Measurements from ENCODE around the gene HGFAC. TPM values are rescaled to one million over a fixed set of nuclear protein-coding genes. Genes with fewer than 3 reads are reported as not detected.

HGFAC gene
- polyA plus RNA-seq, 12 donors: 0.46 to 1.4 (median 1.1) TPM; not detected in 2

DNA sequence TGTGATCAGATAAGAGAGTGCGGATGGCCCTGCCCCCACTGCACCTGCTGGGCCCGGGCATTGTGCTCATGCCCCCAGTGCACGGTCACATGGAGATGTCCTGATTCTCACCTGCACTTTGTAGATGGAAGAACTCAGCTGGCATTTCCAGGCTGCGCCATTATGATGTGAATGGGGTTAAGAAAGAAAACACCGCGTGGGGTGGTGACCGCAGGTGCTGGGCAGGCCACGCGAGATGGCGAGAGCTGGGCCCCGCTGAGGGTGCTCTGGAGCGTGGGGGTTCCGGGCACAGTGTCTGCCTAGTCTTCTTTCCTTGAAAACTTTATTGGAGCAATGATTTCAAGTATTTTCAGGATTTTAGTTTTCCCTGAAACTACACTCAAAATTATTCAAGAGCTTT, 17.8 kb upstream of the HGFAC start:
- DNase-seq: no peak

DNA sequence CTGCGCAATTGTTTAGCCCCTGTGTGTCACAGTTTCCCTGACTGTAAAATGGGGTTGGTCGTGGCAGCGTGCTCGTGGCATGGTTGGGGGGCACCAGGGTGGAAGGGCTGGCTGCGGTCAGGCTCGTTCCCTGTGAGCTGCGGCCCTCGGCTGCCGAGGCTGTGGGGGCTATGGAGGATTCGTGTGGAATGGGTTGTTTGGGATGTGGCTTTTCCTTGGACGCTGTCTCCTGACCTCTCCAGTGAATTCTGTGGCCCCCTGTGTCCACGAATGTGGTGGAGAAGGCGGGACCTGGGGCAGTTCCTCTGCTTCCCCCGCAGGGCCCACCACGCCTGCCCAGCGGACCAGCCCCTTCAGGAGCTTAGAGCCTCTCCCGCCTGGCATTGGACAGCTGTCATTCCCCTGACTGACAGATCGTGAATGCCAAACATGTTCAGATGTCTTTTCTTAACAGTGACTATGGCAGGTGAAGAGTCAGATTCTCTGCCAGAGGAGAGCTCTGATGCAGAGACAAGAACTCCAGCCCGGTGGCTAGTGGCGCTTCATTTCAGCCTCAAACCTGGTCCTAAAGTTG, 17.2 kb upstream of the HGFAC start:
- no peak for DNase-seq

DNA sequence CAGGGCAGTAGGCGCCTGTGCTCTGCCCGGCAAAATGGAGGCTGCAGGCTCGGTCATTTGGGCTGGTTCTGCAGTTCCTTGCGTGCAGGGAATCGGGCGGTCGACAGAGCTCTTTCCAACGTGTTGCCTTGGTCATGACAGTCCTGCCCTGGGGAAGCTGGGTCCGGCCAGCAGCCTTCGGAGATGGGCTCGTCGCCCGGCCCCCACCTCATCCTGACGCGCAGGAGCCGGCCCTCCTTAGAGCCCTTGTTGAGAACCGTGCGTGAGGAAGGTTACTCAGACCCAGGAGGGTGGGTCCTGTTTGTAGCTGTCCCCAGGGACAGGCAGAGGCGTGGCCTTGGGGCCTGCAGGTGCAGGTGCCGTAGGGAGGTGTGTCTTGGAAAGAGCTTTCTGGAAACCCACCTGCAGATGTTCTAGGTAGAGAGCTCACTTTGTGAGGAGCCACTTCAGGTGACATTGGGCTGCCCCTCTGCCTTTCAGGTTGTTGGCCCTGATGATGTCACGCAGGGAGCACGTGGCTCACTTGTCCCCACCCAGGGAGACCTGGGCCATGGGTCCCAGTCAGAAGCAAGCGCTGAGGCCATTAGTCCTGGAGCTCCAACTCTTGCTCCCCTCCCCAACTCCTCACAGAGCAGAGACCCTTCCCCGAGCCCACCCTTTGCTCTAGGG, 15.2 kb upstream of the HGFAC start:
- DNase-seq: no peak

DNA sequence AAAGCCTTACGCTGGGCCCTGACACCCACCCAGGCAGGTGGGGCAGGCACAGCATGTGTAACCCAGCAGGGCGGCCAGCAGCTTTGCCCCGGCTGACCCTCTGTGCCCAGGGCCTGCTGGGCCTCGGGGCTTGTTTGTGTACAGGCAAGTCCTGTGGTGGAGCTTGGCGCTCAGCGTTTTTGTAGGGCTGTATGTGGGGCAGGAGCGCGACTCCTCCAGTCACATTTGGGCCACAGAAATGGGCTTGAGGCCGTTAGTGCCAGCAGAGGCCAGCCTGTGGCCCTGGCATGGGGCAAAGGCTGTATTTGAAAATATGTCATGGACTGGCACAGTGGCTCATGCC, 14.7 kb upstream of the HGFAC start:
- DNase-seq: no peak

DNA sequence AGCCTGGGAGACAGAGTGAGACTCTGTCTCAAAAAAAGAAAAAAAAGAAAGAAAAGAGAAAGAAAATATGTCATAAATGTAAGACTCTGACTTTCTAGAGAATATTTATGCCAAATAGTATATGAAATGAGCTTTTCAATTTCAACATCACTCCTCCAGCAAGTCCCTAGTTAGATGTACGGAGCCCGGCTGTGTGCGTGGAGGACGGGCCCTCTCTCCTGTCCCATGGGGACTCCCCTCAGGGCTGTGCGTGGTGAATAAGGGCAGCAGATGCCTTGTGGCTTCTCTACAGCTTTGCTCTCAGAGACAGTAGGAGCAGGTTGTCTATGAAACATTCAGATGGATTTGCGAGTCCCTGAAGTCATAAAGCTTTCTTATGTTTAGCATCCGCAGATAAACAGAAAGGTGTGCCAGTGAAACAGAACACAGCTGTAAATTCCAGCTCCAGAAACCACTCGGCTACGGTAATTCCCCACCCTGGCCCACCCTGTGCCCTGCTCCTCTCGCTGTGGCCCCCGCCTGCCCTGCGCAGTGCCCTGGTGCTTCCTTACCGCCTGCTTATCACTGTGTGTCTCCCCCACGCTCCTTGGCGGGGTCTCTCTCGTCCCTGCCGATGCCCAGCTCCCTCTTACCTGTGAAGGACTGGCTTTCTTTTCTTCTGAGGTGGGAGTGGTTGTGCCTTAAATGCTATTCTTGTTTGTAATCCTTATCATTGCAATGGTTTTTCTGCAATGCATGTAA, 13.9 kb upstream of the HGFAC start:
- DNase-seq: no peak

DNA sequence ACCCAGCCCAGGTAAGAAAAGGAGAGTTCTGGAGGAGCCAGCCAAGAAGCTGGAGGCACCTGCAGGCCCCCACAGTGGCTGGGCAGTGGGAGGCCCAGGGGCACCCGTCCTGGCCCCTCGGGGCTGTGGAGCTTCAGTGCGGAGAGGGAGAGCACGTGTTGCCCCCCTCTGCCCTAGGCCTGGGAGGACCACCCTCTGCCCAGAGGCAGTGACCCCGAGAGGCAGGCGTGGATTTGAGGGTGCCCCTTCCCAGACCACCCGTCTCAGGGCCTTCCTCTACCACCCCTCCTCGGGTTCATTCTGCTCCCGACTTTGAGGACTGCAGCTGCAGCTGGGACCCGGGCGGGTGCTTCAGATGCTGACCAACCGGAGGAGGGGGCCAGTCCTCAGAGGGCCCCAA, 12.1 kb upstream of the HGFAC start:
- DNase-seq: no peak

DNA sequence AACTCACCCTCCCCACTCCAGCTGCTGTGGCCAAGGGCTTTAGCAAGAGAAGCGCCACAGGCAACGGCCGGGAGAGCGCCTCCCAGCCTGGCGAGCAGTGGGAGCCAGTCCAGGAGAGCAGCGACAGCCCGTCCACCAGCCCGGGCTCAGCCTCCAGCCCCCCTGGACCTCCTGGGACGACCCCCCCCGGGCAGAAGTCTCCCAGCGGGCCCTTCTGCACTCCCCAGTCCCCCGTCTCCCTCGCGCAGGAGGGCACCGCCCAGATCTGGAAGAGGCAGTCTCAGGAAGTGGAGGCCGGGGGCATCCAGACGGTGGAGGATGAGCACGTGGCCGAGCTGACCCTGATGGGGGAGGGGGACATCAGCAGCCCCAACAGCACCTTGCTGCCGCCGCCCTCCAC, 11.2 kb upstream of the HGFAC start:
- DNase-seq: no peak

DNA sequence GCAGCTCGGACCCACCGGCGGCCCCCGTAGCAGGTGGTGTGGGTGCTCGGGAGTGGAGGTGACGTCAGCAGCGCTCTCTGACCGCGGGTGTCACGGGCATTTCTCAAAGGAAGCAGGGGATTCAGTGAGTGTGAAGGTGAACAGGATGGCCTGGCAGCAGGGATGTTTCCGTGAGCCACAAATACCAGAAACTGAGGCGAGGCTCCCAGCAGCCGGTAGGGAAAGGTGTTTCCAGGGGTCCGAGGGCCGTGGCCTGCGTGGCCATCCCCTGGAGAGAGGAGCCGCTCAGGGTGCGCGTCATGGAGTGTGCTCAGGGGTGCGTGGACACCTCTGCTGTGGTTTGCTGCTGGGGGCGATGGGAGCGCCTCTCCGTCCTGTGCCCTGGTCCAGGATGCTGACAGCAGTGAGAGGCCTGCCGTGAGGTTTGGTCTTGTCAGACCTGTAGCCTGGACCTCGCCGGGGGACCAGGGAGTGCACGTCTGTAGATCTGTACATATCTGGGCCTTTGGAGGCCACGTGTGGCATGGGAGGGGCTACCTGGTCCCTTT, 10.2 kb upstream of the HGFAC start:
- DNase-seq: no peak

DNA sequence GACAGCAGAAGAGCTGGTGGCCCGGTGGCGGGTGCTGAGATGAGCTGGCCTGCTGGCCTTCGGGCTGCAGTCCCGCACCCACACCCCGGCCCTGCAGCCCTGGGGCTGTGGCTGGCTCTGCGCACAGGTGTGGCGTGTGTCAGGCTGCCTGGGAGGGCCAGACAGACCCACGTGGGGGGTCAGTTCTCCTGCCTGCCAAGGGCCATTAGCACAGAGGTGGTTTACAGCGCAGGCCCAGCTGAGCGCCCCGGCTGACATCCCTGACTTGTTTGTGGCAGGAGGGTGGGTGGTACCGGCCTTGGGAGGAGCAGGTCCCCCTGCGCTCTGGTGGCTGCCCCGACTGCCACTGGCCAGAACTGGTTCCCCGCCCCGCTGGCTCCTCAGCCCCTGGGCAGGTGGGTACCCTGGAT, 9.4 kb upstream of the HGFAC start:
- no peak for DNase-seq

DNA sequence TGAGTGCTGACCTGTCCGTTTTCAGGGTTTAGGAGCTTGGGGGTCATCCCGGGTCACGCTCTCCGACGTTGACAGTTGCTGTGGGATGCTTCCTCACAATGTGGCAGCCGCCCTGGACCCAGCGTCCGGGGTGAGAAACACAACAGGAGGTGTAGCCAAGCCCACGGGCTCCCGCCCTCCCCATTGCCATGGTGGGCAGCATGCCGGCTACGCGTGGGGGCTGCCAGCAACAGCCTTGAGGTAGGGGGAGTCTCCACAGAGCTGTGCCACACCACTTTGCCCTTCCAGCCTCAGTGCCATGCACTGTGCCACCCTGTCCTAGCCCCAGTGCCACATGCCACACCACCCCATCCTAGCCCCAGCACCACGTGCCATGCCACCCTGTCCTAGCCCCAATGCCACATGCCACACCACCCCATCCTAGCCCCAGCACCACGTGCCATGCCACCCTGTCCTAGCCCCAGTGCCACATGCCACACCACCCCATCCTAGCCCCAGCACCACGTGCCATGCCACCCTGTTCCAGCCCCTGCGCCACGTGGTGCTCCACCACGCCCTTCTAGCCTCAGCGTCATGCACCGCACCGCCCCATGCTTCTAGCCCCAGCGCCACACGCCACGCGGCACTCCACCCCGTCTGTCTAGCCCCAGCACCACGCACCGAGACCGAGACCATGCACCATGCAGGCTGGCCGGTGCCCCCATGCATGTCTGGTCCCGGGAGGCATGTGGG, 8.5 kb upstream of the HGFAC start:
- DNase-seq: no peak

DNA sequence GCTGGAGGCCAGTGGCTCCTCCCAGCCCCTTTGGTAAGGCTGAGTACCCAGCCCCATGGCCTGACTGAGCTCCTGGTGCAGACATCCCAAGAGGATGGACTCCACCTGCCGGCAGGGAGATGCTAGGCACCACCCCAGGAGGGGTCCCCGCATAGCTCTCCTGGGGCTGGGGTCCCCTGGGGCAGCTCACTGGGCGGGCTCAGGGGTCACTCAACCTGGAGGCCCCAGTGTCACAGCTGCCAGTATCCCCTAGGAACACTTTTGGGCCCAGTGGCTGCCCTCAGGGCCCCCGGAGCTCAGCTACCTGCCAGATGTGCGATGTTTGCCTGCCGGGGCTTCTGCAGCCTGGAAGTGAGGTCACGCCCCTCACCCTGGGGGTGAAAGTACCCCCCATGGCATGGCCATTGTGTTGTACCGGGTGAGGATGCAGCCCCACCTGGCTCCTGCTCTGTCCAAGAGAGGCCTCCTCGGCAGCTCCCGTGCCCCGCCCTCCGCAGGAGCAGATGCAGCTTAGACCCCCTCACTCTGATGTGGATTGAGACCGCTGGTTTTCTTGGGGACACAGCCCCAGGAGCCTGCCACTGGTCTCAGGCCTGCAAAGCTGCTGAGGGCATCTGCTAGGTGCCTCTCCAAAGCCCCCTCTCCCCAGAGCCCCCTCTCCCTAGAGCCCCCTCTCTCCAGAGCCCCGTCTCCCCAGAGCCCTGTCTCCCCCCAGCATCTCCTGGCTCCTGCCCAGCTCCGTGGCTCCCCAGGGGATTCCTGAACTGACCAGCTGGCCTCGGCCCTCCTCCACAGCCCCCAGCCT, 6.7 kb upstream of the HGFAC start:
- DNase-seq: no peak

DNA sequence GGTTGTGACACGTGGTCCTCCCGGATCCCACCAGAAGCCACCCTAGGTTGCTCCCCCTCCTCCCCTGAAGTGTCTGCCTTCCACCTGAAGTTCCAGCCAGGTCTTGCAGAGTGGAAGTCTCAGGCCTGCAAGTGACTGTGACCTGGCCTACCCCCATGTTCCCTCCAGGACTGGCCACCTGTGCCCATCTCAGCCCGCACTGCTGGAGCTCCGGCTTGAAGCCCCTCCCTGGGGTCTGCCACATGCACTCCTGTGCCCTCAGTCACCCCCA, 6.1 kb upstream of the HGFAC start:
- no peak for DNase-seq

DNA sequence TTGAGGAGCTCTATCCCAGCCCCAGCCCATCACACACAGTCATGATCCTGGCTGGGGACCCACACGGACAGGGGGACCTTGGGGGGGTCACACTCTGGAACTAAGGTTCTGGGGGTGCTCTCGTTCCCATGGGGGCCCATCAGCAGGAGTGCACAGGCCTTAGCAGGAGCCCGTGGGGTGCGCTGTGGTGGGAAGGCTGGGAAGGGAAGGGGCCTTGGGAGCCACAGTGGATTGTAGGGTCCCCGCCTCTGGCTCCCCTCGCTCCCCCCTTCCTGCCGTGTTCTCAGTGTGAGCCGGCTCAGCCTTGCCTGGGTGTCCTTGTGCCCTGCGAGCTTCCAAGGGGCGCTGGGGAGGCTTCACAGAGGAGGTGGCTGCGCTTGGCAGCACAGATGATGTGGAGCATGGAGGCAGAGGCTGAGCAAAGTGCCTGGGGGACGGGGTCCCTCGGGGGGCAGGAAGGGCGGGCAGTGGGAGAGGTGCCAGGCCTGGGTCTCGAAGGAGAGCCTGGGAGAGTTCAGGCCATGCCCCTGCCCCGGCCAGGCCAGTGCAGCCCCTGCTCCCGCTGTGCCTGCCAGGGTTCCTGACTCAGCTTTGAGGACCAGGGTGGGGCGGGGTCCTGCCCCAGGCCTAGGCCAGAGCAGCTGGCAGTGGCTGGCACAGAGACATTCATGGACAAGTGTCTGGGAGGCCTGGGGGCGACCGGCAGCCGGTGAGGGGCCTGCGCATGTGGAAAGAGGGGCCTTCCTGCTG, 5.5 kb upstream of the HGFAC start:
- no peak for DNase-seq

DNA sequence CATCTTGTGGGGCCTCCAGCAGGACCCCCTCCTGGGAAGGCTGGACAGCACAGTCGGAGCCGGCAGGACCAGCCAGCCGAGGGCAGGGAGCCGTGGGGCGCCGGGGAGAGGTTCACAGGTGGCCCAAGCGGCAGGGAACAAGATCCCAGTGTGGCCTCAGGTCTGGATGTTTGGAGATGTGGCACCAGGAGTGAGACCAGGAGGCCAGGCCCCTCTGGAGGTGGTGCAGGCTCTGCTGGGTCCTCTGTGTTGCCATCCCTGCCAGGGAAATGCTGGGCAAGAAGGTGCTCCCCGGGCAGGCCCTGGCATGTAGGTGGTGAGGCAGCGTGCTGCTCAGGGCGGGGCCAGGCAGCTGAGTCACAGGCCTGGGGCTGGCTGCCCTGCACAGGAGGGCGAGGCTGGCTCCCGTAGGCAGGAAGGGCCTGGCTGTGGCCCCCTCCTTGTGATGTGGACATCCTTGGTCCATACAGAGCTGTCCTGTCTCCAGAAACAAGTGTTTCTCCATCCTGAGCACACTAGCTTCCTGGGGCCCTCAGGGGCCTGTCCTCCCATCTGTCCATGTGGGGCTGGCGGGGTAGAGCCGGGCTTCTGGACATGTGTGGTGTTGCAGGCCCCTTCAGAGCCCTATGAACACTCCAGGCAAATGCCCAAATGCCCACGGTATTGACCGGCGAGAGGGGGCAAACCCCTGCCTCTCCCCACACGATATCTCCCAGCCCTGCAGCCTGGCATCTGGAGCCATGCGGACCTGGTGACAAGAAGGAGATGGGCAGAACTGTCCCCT, 4.8 kb upstream of the HGFAC start:
- no peak for DNase-seq

DNA sequence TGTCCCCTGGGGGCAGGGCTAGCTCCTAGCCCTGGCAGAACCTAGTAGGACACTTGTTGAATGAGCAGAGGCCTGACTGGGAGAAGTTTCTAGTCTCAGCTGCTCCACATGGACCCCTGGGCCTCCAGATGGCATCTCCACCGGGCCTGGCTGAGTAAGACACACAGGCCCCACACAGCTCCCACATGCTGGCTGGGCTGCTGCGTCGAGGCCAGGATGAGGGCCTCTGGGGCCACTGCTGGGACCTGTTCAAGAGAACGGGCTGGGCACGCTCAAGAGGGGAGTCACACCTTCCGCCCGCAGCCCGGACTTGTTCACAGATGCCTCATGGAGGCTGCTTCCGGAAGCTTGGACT, 4.2 kb upstream of the HGFAC start:
- DNase-seq: no peak

DNA sequence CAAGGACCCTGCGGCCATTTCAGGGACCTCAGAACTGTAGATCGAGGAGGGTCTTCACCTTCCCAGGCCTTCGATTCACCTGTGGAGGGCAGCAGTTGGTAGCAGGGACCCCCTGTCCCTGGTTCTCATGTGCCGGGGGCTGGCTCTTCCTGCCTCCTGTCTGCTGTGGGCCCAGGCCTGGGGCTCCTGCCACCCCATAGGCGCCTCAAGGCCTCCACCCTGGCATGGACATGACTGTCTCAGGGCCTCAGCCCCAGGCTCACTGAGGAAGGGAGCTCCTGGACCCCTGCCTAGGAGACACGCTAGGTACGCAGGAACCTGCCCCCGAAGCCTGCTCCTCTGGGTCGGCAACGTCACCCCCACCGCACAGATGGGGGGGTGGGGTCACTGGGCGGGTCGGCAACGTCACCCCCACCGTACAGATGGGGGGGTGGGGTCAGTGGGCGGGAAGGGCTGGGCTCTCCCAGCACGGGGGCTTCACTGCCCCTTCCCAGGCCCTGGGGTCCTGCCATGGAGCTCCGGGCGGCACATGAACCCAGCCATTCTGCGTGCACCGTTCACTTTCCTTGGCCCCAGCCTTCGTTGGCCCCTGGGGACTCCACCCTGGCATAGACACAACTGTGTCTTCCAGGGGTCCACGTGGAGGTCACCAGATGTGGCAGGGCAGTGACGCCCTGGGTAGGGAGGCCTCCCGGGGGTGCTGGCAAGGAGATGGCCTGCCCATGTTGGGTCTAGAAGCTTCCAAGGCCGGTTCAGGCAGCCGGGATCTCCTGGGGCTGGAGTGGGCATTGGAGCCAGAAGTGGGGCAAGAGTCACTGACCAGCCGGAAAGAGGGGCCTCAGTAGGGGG, 3.5 kb upstream of the HGFAC start:
- DNase-seq: no peak

DNA sequence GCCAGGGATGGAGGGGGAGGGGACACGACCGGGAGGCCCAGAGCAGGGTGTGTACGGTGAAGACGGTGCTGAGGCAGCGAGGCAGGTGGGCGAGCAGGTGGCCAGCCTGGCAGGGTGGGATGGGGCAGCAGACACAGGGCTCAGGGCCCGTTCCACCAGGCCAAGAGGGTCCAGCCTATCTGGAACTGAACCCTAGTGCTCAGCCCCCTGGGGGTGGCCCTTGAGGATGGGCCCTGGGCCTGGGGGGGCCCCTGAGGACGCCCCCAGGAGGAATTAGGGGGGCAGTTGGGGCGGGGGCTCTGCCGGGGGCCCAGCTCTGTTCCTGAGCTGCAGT, 3.0 kb upstream of the HGFAC start:
- DNase-seq: no peak

DNA sequence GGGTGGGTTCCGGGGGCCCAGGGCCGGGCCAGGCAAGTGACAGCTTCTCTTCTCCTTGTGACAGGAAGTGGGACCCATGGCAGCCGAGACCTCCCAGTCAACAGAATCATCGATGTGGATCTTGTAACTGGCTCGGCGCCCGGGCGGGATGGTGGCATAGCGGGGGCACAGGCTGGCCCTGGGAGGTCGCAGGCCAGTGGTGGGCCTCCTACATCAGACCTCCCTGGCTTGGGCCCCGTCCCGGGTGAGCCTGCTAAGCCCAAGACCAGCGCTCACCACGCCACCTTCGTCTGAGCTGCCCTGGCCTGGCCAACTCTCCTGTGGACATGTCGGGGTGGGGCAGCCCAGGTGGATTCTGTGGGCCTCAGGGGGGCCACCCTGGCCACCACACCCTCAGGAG, 2.4 kb upstream of the HGFAC start:
- DNase-seq: no peak

DNA sequence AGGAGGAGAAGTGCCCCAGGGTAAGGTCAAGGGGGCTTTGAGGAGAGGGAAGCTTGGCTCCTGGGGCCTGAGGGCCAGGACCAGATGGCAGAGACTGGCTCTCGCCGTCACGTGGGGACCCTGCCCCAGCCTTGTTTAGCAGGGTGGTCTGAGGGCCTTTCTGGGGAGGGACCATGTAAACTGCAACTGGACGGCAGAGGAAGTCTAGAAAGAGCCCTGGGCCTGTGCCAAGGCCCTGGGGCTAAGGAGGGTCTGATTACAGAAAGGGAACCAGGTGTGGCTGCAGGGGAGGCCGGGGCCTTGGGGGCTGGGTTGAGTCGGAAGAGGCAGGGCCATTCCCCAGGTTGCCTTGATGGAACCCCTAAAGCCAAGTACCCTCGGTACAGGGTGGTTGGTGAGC, 1.8 kb upstream of the HGFAC start:
- DNase-seq: no peak

Data from muscle of arm (tissue), 12 donors.